K562 (cell line): ENCODE measurements around the gene NCAM2. TPM values are rescaled to one million over a fixed set of nuclear protein-coding genes. Genes with fewer than 3 reads are reported as not detected.
A peak's percentile ranks its signal among the peaks of the same experiment; 100 is the strongest.

Experiments used
- ARID1B ChIP-seq: fragments of 450-650 bp; IDR thresholded peaks from 2 replicates; pipeline ENCODE4 v1.6.1; 2016; ENCODE audit warnings: antibody characterized with exemption, mild to moderate bottlenecking, inconsistent platforms
- ARID4B ChIP-seq: sonication (generic); formaldehyde crosslinking; IDR thresholded peaks from 2 replicates; pipeline ENCODE4 v1.8.0; 2022; ENCODE audit warnings: mild to moderate bottlenecking, missing genetic modification reagents
- BACH1 ChIP-seq: fragments of 200-800 bp; sonication (Bioruptor generic); IDR thresholded peaks from 2 replicates; pipeline ENCODE4 v1.6.1; 2016; ENCODE audit warnings: missing genetic modification characterization, missing compliant biosample characterization
- CGGBP1 ChIP-seq: fragments of 250-450 bp; sonication (Bioruptor Pico); IDR thresholded peaks from 2 replicates; pipeline ENCODE4 v1.9.0; 2021; ENCODE audit warnings: mild to moderate bottlenecking
- ELF2 ChIP-seq: fragments of 250-450 bp; sonication (Bioruptor Pico); IDR thresholded peaks from 2 replicates; pipeline ENCODE4 v1.5.0; 2021; ENCODE audit warnings: mild to moderate bottlenecking
- ETV5 ChIP-seq: sonication (generic); formaldehyde crosslinking; IDR thresholded peaks from 2 replicates; pipeline ENCODE4 v1.4.0; 2020; ENCODE audit warnings: low read depth, mild to moderate bottlenecking, missing genetic modification reagents
- FOXM1 ChIP-seq, 2 experiments: fragments of 450-650 bp in 1 of 2; sonication (generic) in 1 of 2; formaldehyde crosslinking in 1 of 2; IDR thresholded peaks; 2 replicates each; pipeline versions ENCODE4 v1.6.1 to v1.9.0; 2017 to 2022; ENCODE audit warnings: low read depth in 2 of 2, mild to moderate bottlenecking in 2 of 2, missing genetic modification reagents in 1 of 2, moderate library complexity in 1 of 2
- HOMEZ ChIP-seq: fragments of 250-450 bp; sonication (Bioruptor Pico); IDR thresholded peaks from 2 replicates; pipeline ENCODE4 v1.4.0; 2020; ENCODE audit warnings: mild to moderate bottlenecking, moderate library complexity
- MCM2 ChIP-seq: fragments of 450-650 bp; IDR thresholded peaks from 2 replicates; pipeline ENCODE4 v1.6.1; 2017; ENCODE audit warnings: low read depth, mild to moderate bottlenecking
- MLLT1 ChIP-seq, 2 experiments: fragments of 450-650 bp; IDR thresholded peaks; 2 replicates each; pipeline ENCODE4 v1.6.1; 2016
- NEUROD1 ChIP-seq: fragments of 150-350 bp; IDR thresholded peaks from 2 replicates; pipeline ENCODE4 v1.6.1; 2014; ENCODE audit warnings: borderline replicate concordance, low read length, low read depth; ENCODE audit not compliant: partially characterized antibody
- NR3C1 ChIP-seq: sonication (generic); formaldehyde crosslinking; IDR thresholded peaks from 2 replicates; pipeline ENCODE4 v1.8.1; 2022; ENCODE audit warnings: missing genetic modification reagents
- PREB ChIP-seq: sonication (generic); formaldehyde crosslinking; IDR thresholded peaks from 2 replicates; pipeline ENCODE4 v1.8.1; 2023; ENCODE audit warnings: mild to moderate bottlenecking, missing genetic modification reagents
- SETDB1 ChIP-seq: IDR thresholded peaks from one replicate; pipeline ENCODE4 v1.6.1; 2012; ENCODE audit warnings: low read length, control low read depth, inconsistent platforms
- SP1 ChIP-seq: sonication (generic); formaldehyde crosslinking; IDR thresholded peaks from 2 replicates; pipeline ENCODE4 v1.8.1; 2022; ENCODE audit warnings: mild to moderate bottlenecking, missing genetic modification reagents
- SPI1 ChIP-seq: IDR thresholded peaks from 2 replicates; pipeline ENCODE4 v1.6.1; 2011; ENCODE audit warnings: low read depth, low read length, control low read depth, borderline replicate concordance
- ZNF551 ChIP-seq: fragments of 250-450 bp; sonication (Bioruptor Pico); IDR thresholded peaks from 2 replicates; pipeline ENCODE4 v1.5.0; 2021; ENCODE audit warnings: mild to moderate bottlenecking, moderate library complexity
- polyA plus RNA-seq, 8 experiments: library from polyadenylated mRNA; depleted of rRNA in 4 of 8; stranded (reverse) in 5 of 8; unstranded in 3 of 8; fragments of >200 nt; fragmentation: Nextera tagmentation in 2 of 8; fragmentation: Illumina TruSeq in 1 of 8; extraction: Ambion mirVana in 2 of 8; extraction: Trizol in 1 of 8; gene quantifications; 2 replicates each; pipeline versions ENCODE4 v1.2.1 to v1.2.3, GENCODE V29; 2011 to 2014; ENCODE audit warnings: inconsistent platforms in 1 of 8, missing spikeins in 1 of 8
- total RNA-seq, 7 experiments: library from RNA; depleted of rRNA in 6 of 7; stranded (reverse); fragments of >200 nt in 6 of 7; fragmentation: Illumina TruSeq in 2 of 7; extraction: Trizol in 2 of 7; gene quantifications; 2 replicates each; pipeline versions ENCODE4 v1.2.1 to v1.2.3, GENCODE V29; 2011 to 2021; ENCODE audit warnings: low replicate concordance in 1 of 7

NCAM2 gene
- total and polyA plus RNA-seq, 9 of the 15 experiments (the other 6 are each of a cell fraction or from before 2014, with no cell fraction given) = 14.0 to 58.2 (median 27.8) TPM

GRCh38 chr21:21146587-21147373 lies 148.6 kb downstream of the NCAM2 start (continued):
- TF ChIP-seq FOXM1 (IDR thresholded peaks at IDR 0.05; ENCODE audit: low read depth) (peak; percentile 40; the same call in 1 of the 2 replicates), FOXM1 (CRISPR knock-in tag; IDR thresholded peaks at IDR 0.05; ENCODE audit: low read depth) (no peak), ARID1B (0 out of 2 replicates have a peak, but pooled peaks have one; percentile 8), HOMEZ (CRISPR knock-in tag) (no peak), CGGBP1 (CRISPR knock-in tag) (no peak), SETDB1 (no peak), ZNF551 (CRISPR knock-in tag) (no peak), SP1 (0 out of 2 replicates have a peak, but pooled peaks have one; percentile 34), ELF2 (CRISPR knock-in tag) (peak; percentile 84), MCM2 (no peak), BACH1 (tag) (no peak), MLLT1 (IDR thresholded peaks at IDR 0.05) (peak; percentile 53 to 89; a peak in 3 of 4 replicates), ARID4B (no peak; the same call in 1 of the 2 replicates), ETV5 (CRISPR knock-in tag) (peak; percentile 99), PREB (CRISPR knock-in tag) (no peak), NEUROD1 (peak; percentile 57), NR3C1 (CRISPR knock-in tag) (no peak), SPI1 (peak; percentile 85; the same call in 1 of the 2 replicates)
